IMR-90 (cell line): Measurements from ENCODE around the gene VPS39. TPM values are rescaled to one million over a fixed set of nuclear protein-coding genes. Genes with fewer than 3 reads are reported as not detected.

ENCODE experiments used
- ATAC-seq: fragments of 200-7000 bp; cut with Tn5 transposase; 2 replicates; pipeline ENCODE4 v1.9.1; 2020; ENCODE audit warnings: low read depth, mild to moderate bottlenecking, moderate library complexity
- BruUV-seq: library from RNA; stranded (reverse); fragments of 400-500 nt; replicated peaks from 2 replicates; lab custom pipeline; 2021; lab: Mats Ljungman, UMichigan
- CTCF ChIA-PET: fragments of 300-600 bp; formaldehyde crosslinking; extraction: SDS; loops from one replicate; lab custom pipeline; 2021; ENCODE audit warnings: antibody characterized with exemption; lab: Yijun Ruan, JAX
- POLR2A ChIA-PET: fragments of 300-600 bp; sonication (Branson Sonifier 250); formaldehyde crosslinking; loops from one replicate; lab custom pipeline; 2022; ENCODE audit warnings: antibody characterized with exemption; ENCODE audit not compliant: unreplicated experiment; lab: Charles Lee
- DNase-seq: peaks from one replicate; pipeline ENCODE4 v3.0.0; 2013
- H2AFZ ChIP-seq: replicated peaks from 2 replicates; pipeline ENCODE3; 2013; ENCODE audit warnings: low read length, mild to moderate bottlenecking; ENCODE audit not compliant: poor library complexity
- H2AK5ac ChIP-seq: 2 replicates; pipeline ENCODE4 v1.6.1; 2013; ENCODE audit warnings: low read depth, low read length, inconsistent platforms
- H2AK9ac ChIP-seq: replicated peaks from 2 replicates; pipeline ENCODE3; 2013; ENCODE audit warnings: mild to moderate bottlenecking, low read depth, low read length, moderate library complexity; ENCODE audit not compliant: poor library complexity
- H2BK120ac ChIP-seq: 2 replicates; pipeline ENCODE4 v1.6.1; 2013; ENCODE audit warnings: low read depth, low read length, inconsistent platforms
- H2BK15ac ChIP-seq: 3 replicates; pipeline ENCODE4 v1.6.1; 2013; ENCODE audit warnings: low read depth, low read length, inconsistent platforms
- H2BK20ac ChIP-seq: 2 replicates; pipeline ENCODE4 v1.6.1; 2013; ENCODE audit warnings: low read depth, mild to moderate bottlenecking, inconsistent platforms, low read length, moderate library complexity
- H2BK5ac ChIP-seq: 2 replicates; pipeline ENCODE4 v1.6.1; 2013; ENCODE audit warnings: mild to moderate bottlenecking, low read depth, low read length, inconsistent platforms; ENCODE audit not compliant: poor library complexity, severe bottlenecking
- H3K14ac ChIP-seq: replicated peaks from 2 replicates; pipeline ENCODE4 v1.6.1; 2013; ENCODE audit warnings: low read depth, low read length, inconsistent platforms
- H3K18ac ChIP-seq: 2 replicates; pipeline ENCODE4 v1.6.1; 2013; ENCODE audit warnings: low read depth, low read length, control low read depth
- H3K23ac ChIP-seq: 2 replicates; pipeline ENCODE4 v1.6.1; 2013; ENCODE audit warnings: low read depth, low read length, inconsistent platforms
- H3K27ac ChIP-seq: 2 replicates; pipeline ENCODE4 v1.5.1; 2013; ENCODE audit warnings: mild to moderate bottlenecking, control low read depth, low read length; ENCODE audit not compliant: insufficient read depth
- H3K27me3 ChIP-seq: 2 replicates; pipeline ENCODE4 v1.6.1; 2013; ENCODE audit warnings: low read length; ENCODE audit not compliant: control insufficient read depth, insufficient read depth
- H3K36me3 ChIP-seq: 2 replicates; pipeline ENCODE4 v1.6.1; 2013; ENCODE audit warnings: low read length, mixed read lengths; ENCODE audit not compliant: control insufficient read depth, insufficient read depth
- H3K4ac ChIP-seq: 2 replicates; pipeline ENCODE4 v1.6.1; 2013; ENCODE audit warnings: low read depth, low read length, inconsistent platforms
- H3K4me1 ChIP-seq: 2 replicates; pipeline ENCODE4 v1.6.1; 2013; ENCODE audit warnings: low read length, mixed read lengths; ENCODE audit not compliant: control insufficient read depth, insufficient read depth
- H3K4me2 ChIP-seq: 2 replicates; pipeline ENCODE4 v1.6.1; 2013; ENCODE audit warnings: low read depth, mild to moderate bottlenecking, control low read depth, low read length, moderate library complexity
- H3K4me3 ChIP-seq: 2 replicates; pipeline ENCODE4 v1.5.1; 2013; ENCODE audit warnings: low read depth, mild to moderate bottlenecking, control low read depth, low read length, moderate library complexity; ENCODE audit not compliant: insufficient read depth
- H3K56ac ChIP-seq: 2 replicates; pipeline ENCODE4 v1.6.1; 2013; ENCODE audit warnings: low read length, inconsistent platforms; ENCODE audit not compliant: insufficient read depth; ENCODE audit errors: extremely low read depth
- H3K79me1 ChIP-seq, 2 experiments: 2 replicates each; pipeline ENCODE4 v1.6.1; 2013; ENCODE audit warnings: low read length in 2 of 2, inconsistent platforms in 1 of 2, low read depth in 1 of 2
- H3K9ac ChIP-seq: 2 replicates; pipeline ENCODE4 v1.6.1; 2013; ENCODE audit warnings: low read depth, low read length, control low read depth
- H3K9me1 ChIP-seq: 2 replicates; pipeline ENCODE4 v1.6.1; 2013; ENCODE audit warnings: low read length, inconsistent platforms; ENCODE audit not compliant: insufficient read depth
- H3K9me3 ChIP-seq: 2 replicates; pipeline ENCODE4 v1.6.1; 2013; ENCODE audit warnings: low read length; ENCODE audit not compliant: control insufficient read depth, insufficient read depth
- H4K20me1 ChIP-seq: 2 replicates; pipeline ENCODE4 v1.6.1; 2013; ENCODE audit warnings: low read length, inconsistent platforms; ENCODE audit not compliant: insufficient read depth
- H4K5ac ChIP-seq: 2 replicates; pipeline ENCODE4 v1.6.1; 2013; ENCODE audit warnings: mild to moderate bottlenecking, low read depth, low read length, control low read depth
- H4K8ac ChIP-seq, 2 experiments: 2 replicates each; pipeline ENCODE4 v1.6.1; 2013; ENCODE audit warnings: low read depth in 2 of 2, low read length in 2 of 2, control low read depth in 1 of 2, inconsistent platforms in 1 of 2
- H4K91ac ChIP-seq: 2 replicates; pipeline ENCODE4 v1.6.1; 2013; ENCODE audit warnings: low read depth, low read length, inconsistent platforms; ENCODE audit not compliant: insufficient read depth
- BHLHE40 ChIP-seq: fragments of 150-350 bp; IDR thresholded peaks from 2 replicates; pipeline ENCODE4 v1.6.1; 2016; ENCODE audit warnings: mild to moderate bottlenecking, low read depth, low read length
- CEBPB ChIP-seq: IDR thresholded peaks from 2 replicates; pipeline ENCODE4 v1.6.1; 2012; ENCODE audit warnings: low read depth, low read length, improper control_type of control experiment
- CHD1 ChIP-seq: IDR thresholded peaks from 2 replicates; pipeline ENCODE4 v1.6.1; 2012; ENCODE audit warnings: low read depth, low read length, improper control_type of control experiment
- FOS ChIP-seq: fragments of 150-350 bp; IDR thresholded peaks from 2 replicates; pipeline ENCODE4 v1.6.1; 2016; ENCODE audit warnings: low read depth, low read length
- MAFK ChIP-seq: IDR thresholded peaks from 2 replicates; pipeline ENCODE4 v1.6.1; 2012; ENCODE audit warnings: low read depth, low read length, improper control_type of control experiment
- NFE2L2 ChIP-seq: fragments of 150-350 bp; IDR thresholded peaks from 2 replicates; pipeline ENCODE4 v1.6.1; 2016; ENCODE audit warnings: low read depth, mild to moderate bottlenecking, low read length
- RFX5 ChIP-seq: IDR thresholded peaks from 2 replicates; pipeline ENCODE4 v1.8.0; 2012; ENCODE audit warnings: low read depth, mild to moderate bottlenecking, low read length, moderate library complexity
- WGBS, 2 experiments: methylation state at CpG; one replicate each; pipeline versions ENCODE4 v1.1.5 to v1.1.7; 2013; ENCODE audit warnings: missing lambda C conversion rate in 2 of 2; ENCODE audit not compliant: insufficient read length in 1 of 2; ENCODE audit errors: extremely low coverage in 2 of 2; 5-methylcytosine and 5-hydroxymethylcytosine counted together
- dilution Hi-C: fragments of 300-500 bp; cut with HindIII; formaldehyde crosslinking; loops from one replicate; pipeline ENCODE4 v1.14.3; 2018; ENCODE audit warnings: low sequenced_read_pairs; ENCODE audit not compliant: unreplicated experiment
- in situ Hi-C: fragments of 300-500 bp; cut with MboI; formaldehyde crosslinking; loops from 3 replicates; pipeline ENCODE4 v1.14.3; 2019; ENCODE audit warnings: low sequenced_read_pairs, inconsistent platforms, mixed read lengths
- intact Hi-C: fragments of 100-400 bp; cut with micrococcal nuclease; formaldehyde crosslinking; loops from 2 replicates; pipeline ENCODE4 v1.10.0; 2022
- polyA plus RNA-seq, 3 experiments: library from polyadenylated mRNA; depleted of rRNA; stranded (reverse); fragments of >200 nt; gene quantifications; 2 replicates each; pipeline ENCODE4 v1.2.3, GENCODE V29; 2012; ENCODE audit warnings: low replicate concordance in 1 of 3
- total RNA-seq: library from RNA; depleted of rRNA; stranded (reverse); fragments of >200 nt; gene quantifications from 2 replicates; pipeline ENCODE4 v1.2.3, GENCODE V29; 2012

VPS39 gene
- total and polyA plus RNA-seq, 2 of the 4 experiments (the other 2 are of a cell fraction) = 49.7 to 52.2 TPM

- Histone ChIP-seq H2AK5ac (no peak overlapping the region), H3K27ac (no peak overlapping the region), H3K18ac (no peak overlapping the region), H3K27me3 (no peaks in the 10 kb centered on the region), H3K9ac (no peak overlapping the region), H3K9me3 (no peaks in the 10 kb centered on the region), H3K23ac (no peak overlapping the region), H3K36me3 (peaks cover 26% of the 10 kb centered on the region), H3K4me2 (no peak overlapping the region), H3K79me1 (peaks cover 24 to 35% of the 10 kb centered on the region in 2 experiments), H2BK120ac (no peak overlapping the region), H3K56ac (no peak overlapping the region), H3K14ac (no peak overlapping the region), H2AK9ac (no peak overlapping the region), H4K91ac (no peak overlapping the region), H3K4ac (no peak overlapping the region), H2BK15ac (no peak overlapping the region), H3K4me3 (no peak overlapping the region), H3K9me1 (peaks cover 3% of the 10 kb centered on the region; the same call in 1 of the 2 replicates), H4K8ac (no peak overlapping the region), H2AFZ (no peak overlapping the region), H2BK20ac (no peak overlapping the region), H3K4me1 (no peaks in the 10 kb centered on the region), H4K5ac (no peak overlapping the region), H2BK5ac (no peak overlapping the region), H4K20me1 (no peaks in the 10 kb centered on the region)
- in situ Hi-C loops (no loop called here), dilution Hi-C loops (no loop called here), intact Hi-C loops (no loop called here)
- BruUV-seq = no TSS peak
- ChIA-PET CTCF (interaction anchor here (0.7 kb wide), 1 partner anchor 283 kb away, joined by 3 read pairs; no protein-coding TSS in a partner anchor), POLR2A (interaction anchor here (0.5 kb wide), 1 partner anchor 442 kb away, joined by 3 read pairs; no protein-coding TSS in a partner anchor)
- no CpG with 5 or more reads among the region's 5 CpGs for WGBS, 2 experiments
- TF ChIP-seq CEBPB (no peak), FOS (no peak), RFX5 (no peak), CHD1 (no peak), NFE2L2 (no peak), BHLHE40 (no peak), MAFK (no peak)
- no peak for ATAC-seq
- no peak for DNase-seq
Measured at GRCh38 chr15:42232606-42233005, 24.5 kb upstream of the VPS39 start.
